GM19395 (cell line): ENCODE results near the gene RC3H1.
A peak's percentile ranks its signal among the peaks of the same experiment; 100 is the strongest.
"Not testable (repeated sequence)": the region's sequence is repeated elsewhere in the genome, so short reads cannot be mapped to it uniquely, and the experiment has no call there.

Experiments used
- ATAC-seq: cut with Tn5 transposase; IDR thresholded peaks from one replicate; pipeline ENCODE4 v1.9.1; 2021; ENCODE audit warnings: mild to moderate bottlenecking, moderate library complexity; ENCODE audit not compliant: unreplicated experiment

Gene RC3H1

GRCh38 chr1:174023440-174023839 lies 1.3 kb upstream of the RC3H1 start:
- no peak for ATAC-seq

GRCh38 chr1:174022976-174023277 lies 770 bp upstream of the RC3H1 start:
- ATAC-seq = no peak

DNA sequence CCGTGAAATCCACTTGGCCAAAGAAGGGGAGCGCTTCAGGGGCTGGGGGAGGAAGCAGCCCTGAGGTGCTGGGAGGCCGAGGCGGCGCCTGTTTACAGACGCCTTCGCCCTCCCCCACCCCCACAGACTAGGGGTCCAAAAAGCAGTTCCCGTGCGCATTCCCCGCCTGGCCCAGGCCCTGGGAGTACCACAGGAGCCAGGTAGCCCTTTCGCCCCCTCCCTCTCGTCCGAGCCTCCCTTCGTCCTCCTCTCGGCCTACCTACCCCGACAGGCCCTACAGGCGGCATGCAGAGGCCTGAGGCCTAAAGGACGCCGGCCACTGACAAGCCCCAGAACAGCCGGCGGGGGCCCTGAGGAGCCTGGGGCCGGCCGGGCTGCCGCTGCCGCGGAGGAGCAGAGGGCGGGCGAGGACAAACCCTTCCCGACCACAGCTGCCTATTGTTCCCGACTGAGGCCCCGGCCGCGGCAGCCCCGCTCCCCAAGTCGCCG lies 522 bp downstream of the RC3H1 start:
- peak; percentile 47 for ATAC-seq

GRCh38 chr1:174018565-174018964 lies 3.6 kb downstream of the RC3H1 start:
- ATAC-seq = no peak

GRCh38 chr1:174017231-174017970 lies 4.8 kb downstream of the RC3H1 start:
- no peak for ATAC-seq

DNA sequence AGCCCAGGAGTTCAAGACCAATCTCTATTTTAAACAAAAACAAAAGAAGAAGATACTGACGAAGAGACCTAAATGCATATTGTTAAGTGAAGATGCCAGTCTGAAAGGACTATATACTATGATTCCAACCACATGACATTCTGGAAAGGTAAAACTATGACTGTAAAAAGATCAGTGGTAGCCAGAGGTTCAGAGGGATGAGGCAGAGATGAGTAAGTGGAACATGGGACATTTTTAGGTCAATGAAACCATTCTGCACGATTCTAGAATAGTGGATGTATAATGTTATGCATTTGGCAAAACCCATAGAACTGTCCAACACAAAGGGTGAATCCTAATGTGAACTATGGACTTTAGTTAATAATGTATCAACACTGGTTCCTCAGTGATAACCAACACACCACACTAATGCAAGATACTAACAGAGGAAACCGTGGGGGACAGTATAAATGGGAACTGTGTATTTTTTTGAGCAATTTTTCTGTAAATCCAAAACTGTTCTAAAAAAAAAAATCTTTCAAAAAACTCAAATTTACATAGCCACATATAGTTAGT lies 8.2 kb downstream of the RC3H1 start:
- ATAC-seq = no peak

DNA sequence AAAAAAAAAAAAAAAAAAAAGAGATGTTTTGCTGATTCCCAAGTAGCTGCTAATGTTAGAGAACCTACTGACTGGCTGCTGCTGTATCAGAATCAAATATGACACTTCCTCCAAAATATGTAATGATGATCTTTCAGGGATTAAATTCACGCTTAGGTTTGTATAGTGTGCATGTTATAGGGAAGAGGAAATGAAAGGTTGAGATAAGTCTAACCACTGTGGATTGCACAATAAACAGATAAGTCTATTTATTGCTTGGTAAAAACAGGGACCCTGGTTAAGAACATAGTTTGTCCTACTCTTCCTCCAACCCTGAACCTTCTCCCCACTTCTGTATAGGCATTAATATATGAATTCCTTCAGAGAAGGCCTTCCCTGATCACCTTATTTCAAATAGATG lies 13.2 kb downstream of the RC3H1 start:
- ATAC-seq = no peak

DNA sequence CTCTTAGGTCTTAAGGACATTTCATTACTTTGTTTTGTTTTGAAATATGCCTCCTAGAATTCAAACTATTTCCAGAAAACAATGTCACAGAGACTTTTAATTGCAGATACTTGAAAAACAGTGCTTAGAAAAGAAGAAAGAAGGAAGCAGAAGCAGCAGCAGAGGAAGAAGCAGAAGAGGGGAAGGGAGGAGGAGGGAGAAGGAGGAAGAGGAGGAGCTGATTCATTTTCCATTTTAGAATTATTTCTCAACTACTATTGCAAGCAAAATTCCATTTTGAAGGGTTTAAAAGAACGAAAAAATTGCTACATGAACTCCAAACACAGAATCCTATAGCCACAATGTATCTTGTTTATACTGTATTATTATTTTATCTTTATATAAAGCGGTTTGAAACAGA lies 13.9 kb downstream of the RC3H1 start:
- ATAC-seq = no peak

- ATAC-seq = no peak
Observed at GRCh38 chr1:174007851-174008250, 14.3 kb downstream of the RC3H1 start.

GRCh38 chr1:174005032-174005431 lies 17.1 kb downstream of the RC3H1 start:
- peak; percentile 98 for ATAC-seq

- ATAC-seq = no peak
Observed at GRCh38 chr1:174003867-174004266, 18.3 kb downstream of the RC3H1 start.

DNA sequence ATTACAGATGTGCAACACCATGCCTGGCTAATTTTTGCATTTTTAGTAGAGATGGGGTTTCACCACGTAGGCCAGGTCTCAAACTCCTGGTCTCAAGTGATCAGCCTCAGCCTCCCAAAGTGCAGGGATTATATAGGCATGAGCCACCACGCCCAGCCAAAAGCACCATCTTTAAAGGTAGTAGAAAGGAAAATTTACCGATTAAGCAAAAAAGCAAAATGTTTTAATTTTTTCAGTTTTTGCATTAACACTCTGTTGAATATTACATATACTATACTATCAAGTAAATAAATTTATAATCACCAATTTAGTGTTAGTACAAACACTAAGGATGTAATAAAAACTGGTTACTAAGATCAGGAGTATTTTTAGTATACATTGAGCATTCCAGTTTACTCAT lies 20.6 kb downstream of the RC3H1 start:
- ATAC-seq = no peak

DNA sequence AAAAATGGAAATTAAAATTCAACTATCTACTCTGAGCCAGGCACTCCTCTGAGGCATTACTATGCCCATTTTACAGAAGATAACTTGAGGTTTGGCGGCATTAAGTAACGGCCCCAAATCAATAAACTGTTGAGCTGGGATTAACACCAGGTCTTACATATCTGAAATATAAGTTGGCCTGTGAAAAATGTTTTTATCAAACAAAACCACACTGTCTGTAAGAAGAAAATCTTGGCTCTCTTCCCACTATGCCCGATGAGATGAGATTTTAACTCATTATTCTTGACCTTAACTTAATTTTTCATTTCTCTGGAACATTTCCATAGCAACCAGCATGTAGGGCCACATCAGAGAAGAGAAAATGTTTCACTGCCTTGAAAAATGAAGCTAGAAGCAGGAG lies 21.8 kb downstream of the RC3H1 start:
- ATAC-seq = no peak

GRCh38 chr1:173997791-173998190 lies 24.4 kb downstream of the RC3H1 start:
- ATAC-seq = no peak

- no peak for ATAC-seq
Observed at GRCh38 chr1:173996995-173997394, 25.2 kb downstream of the RC3H1 start.

GRCh38 chr1:173995475-173995874 lies 26.7 kb downstream of the RC3H1 start:
- ATAC-seq = no peak

DNA sequence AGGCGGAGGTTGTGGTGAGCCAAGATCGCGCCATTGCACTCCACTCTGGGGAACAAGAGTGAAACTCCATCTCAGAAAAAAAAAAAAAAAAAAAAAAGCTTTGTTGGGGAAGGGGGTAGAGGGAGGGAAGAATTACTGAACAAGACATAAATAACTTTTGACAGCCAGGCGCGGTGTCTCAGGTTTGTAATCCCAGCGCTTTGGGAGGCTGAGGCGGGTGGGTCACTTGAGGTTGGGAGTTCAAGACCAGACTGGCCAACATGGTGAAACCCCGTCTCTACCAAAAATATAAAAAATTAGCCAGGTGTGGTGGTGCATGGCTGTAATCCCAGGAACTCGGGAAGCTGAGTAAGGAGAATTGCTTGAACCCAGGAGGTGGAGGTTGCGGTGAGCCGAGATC lies 28.2 kb downstream of the RC3H1 start:
- ATAC-seq = not testable (repeated sequence)

GRCh38 chr1:173988068-173988467 lies 34.1 kb downstream of the RC3H1 start:
- no peak for ATAC-seq

- no peak for ATAC-seq
Observed at GRCh38 chr1:173986951-173987350, 35.2 kb downstream of the RC3H1 start.

GRCh38 chr1:173970252-173970651 lies 51.9 kb downstream of the RC3H1 start:
- ATAC-seq = no peak

GRCh38 chr1:173965896-173966295 lies 56.3 kb downstream of the RC3H1 start:
- not testable (repeated sequence) for ATAC-seq

DNA sequence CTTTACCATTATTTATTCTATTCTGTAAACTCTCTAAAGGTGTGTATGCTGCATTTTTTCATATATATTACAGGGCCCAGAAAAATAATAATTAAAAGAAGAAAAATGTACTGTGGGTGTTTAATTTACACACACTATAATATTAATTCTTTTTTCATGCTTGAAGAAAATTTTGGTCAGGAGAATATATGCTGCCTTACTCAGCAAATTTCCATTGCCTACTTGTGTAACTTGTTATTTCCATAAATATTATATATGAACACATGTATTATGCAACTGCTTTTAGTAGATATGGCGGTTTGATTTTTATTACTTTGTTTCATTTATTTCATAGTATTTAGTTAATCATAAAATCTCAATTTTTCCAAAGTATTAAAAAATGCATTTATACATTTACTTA lies 58.7 kb downstream of the RC3H1 start:
- no peak for ATAC-seq

DNA sequence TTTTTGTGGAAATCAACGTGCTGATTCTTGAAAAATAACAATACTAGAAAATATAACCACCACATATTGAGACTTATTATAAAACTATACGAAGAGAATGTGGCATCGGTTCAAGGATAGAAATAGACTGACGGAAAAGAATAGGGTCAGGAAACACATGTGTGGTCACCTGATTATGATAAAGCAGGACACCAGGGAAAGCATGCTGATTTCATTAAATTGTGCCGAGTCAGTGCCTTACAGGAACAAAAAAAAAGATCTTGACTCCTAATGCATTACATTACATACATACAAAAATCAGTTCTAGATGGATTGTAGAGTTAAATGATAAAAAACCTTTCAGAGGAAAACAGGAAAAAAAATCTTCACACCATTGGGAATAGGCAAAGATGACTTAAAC lies 61.5 kb downstream of the RC3H1 start:
- no peak for ATAC-seq
